Caco-2 (cell line): ENCODE data around the gene RPL23. TPM values are rescaled to one million over a fixed set of nuclear protein-coding genes. Genes with fewer than 3 reads are reported as not detected.

ENCODE experiments used
- BruUV-seq: library from RNA; stranded (reverse); fragments of 400-500 nt; replicated peaks from 2 replicates; lab custom pipeline; 2021; lab: Mats Ljungman, UMichigan
- CTCF ChIA-PET: fragments of 300-600 bp; sonication (Branson Sonifier 250); formaldehyde crosslinking; loops from one replicate; lab custom pipeline; 2022; ENCODE audit warnings: antibody characterized with exemption; lab: Charles Lee
- POLR2A ChIA-PET: fragments of 300-600 bp; sonication (Branson Sonifier 250); formaldehyde crosslinking; loops from one replicate; lab custom pipeline; 2022; ENCODE audit warnings: antibody characterized with exemption; lab: Charles Lee
- DNase-seq, 2 experiments: peaks; one replicate each; pipeline versions ENCODE4 v3.0.0 to v3.0.0-alpha.2; 2020 to 2022
- H3K27me3 ChIP-seq: replicated peaks from 2 replicates; pipeline ENCODE4 v1.6.0; 2011; ENCODE audit warnings: low read length; ENCODE audit not compliant: control insufficient read depth, insufficient read depth
- H3K36me3 ChIP-seq: 2 replicates; pipeline ENCODE4 v1.5.1; 2011; ENCODE audit warnings: low read length; ENCODE audit not compliant: control insufficient read depth, insufficient read depth
- H3K4me1 ChIP-seq: fragments of 250-450 bp; sonication (Bioruptor Pico); 2 replicates; pipeline ENCODE4 v1.5.1; 2020; ENCODE audit warnings: mild to moderate bottlenecking
- H3K4me3 ChIP-seq: 2 replicates; pipeline ENCODE4 v1.5.1; 2011; ENCODE audit warnings: low read depth, mild to moderate bottlenecking, control low read depth, low read length
- H3K9me3 ChIP-seq: fragments of 250-450 bp; sonication (Bioruptor Pico); 2 replicates; pipeline ENCODE4 v1.5.1; 2020; ENCODE audit warnings: mild to moderate bottlenecking, moderate library complexity
- H3K27ac Mint-ChIP-seq: one replicate; pipeline ENCODE4 v1.8.0; 2022; ENCODE audit warnings: mixed read lengths; ENCODE audit not compliant: unreplicated experiment
- H3K27me3 Mint-ChIP-seq: one replicate; pipeline ENCODE4 v1.8.0; 2022; ENCODE audit warnings: mixed read lengths; ENCODE audit not compliant: insufficient read depth, unreplicated experiment
- H3K36me3 Mint-ChIP-seq: one replicate; pipeline ENCODE4 v1.8.0; 2022; ENCODE audit warnings: mild to moderate bottlenecking, mixed read lengths; ENCODE audit not compliant: insufficient read depth, unreplicated experiment
- H3K4me1 Mint-ChIP-seq: one replicate; pipeline ENCODE4 v1.8.0; 2022; ENCODE audit warnings: low read depth, mixed read lengths; ENCODE audit not compliant: unreplicated experiment
- H3K4me3 Mint-ChIP-seq: one replicate; pipeline ENCODE4 v1.8.0; 2022; ENCODE audit warnings: mild to moderate bottlenecking, moderate library complexity, mixed read lengths; ENCODE audit not compliant: unreplicated experiment
- H3K9me3 Mint-ChIP-seq: one replicate; pipeline ENCODE4 v1.8.0; 2022; ENCODE audit warnings: mixed read lengths; ENCODE audit not compliant: unreplicated experiment
- intact Hi-C: fragments of 100-400 bp; cut with micrococcal nuclease; formaldehyde crosslinking; loops from one replicate; pipeline ENCODE4 v1.10.0; 2022; ENCODE audit not compliant: unreplicated experiment
- total RNA-seq: library from RNA; stranded (reverse); gene quantifications from 2 replicates; pipeline ENCODE4 v1.2.3, GENCODE V29; 2022
- TF ChIP-seq, protein P1 (sequence below), 2 experiments: fragments of 200-600 bp in 1 of 2; IDR thresholded peaks; 1 replicate in 1 of 2; 2 replicates in 1 of 2; pipeline versions ENCODE4 v1.5.1 to v1.8.0; 2011 to 2022; ENCODE audit warnings: antibody characterized with exemption in 1 of 2, control low read depth in 1 of 2, inconsistent platforms in 1 of 2, low read depth in 1 of 2, low read length in 1 of 2, mild to moderate bottlenecking in 1 of 2, moderate library complexity in 1 of 2; ENCODE audit not compliant: insufficient read depth in 1 of 2, severe bottlenecking in 1 of 2, unreplicated experiment in 1 of 2

RPL23 gene
- total RNA-seq, 1 experiment from 2014 or later, result 2,216 TPM

DNA sequence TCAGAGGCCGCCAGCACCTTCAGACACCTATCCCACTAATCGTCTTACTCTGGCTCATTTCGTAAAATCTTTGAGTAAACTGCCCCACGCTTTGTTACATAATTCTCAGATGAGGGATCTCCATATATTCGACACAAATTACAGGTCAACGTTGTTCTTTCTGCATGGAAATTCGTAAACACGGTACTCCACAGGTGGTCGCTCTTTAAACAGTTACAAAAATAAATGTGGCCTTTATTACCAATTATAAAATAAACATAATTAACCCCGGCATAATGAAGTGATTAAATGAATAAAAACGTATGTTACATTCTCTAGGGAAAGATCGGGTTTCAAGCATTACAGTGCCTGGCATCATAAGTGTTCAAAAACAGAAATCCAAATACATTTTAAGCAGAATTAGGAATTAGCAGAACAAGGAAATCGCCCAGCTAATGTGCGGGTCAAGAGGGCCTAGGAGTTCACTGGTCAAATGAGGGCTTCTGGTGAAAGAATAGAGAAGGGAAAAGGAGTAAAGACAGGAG lies 53.2 kb downstream of the RPL23 start:
- ChIA-PET CTCF (interaction anchor here (0.6 to 1.1 kb wide), 4 partner anchors 38 to 242 kb away, joined by 3 to 5 read pairs (median 4); no protein-coding TSS in a partner anchor), POLR2A (interaction anchor here (0.7 to 1.5 kb wide), 3 partner anchors 25 to 86 kb away, joined by 3 read pairs; partner anchors contain the start of gene CWC25)

DNA sequence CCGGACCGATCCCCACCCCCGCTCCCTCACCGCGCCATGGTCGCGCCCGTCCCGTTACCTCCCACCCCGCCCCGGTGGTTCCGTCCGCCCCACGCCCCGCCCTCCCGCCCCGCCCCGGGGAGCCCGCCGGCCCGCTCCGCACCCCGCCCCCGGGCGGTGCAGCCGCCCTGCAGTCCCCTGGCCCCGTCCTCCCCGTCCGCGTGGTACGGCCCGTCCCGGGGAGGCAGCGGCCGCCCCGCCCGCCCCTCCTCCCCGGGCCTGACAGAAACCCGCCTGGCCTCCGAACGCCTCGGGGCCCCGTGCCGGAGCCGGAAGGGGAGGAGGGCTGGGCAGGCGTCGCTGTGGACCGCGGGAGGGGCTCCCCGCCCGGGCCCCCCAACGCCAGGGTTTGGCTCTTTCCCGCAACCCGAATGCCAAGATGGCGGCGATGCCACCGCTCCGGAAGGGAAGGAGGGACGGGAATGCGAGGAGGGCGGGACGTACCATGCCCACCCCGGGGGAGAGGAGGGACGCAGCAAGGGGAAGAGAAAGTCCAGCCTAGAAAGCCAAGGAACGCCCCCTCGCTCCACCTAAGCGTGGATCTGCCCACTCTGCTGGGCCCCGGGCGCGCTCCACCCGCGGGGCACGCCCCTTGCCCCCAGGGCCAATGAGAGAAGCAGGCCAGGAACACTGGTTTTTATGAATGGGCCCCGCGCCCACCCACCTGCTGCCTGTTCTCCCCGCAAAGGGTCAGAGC lies 53.9 kb downstream of the RPL23 start, which contains the start of gene PIP4K2B:
TSS of gene PIP4K2B (minus strand) at position 56 of the 736 bp plus-strand sequence. CDS start 132 bp downstream, outside the sequence.
- ChIA-PET CTCF (interaction anchor here (0.6 to 1.1 kb wide), 5 partner anchors 38 to 255 kb away, joined by 3 to 5 read pairs (median 4); no protein-coding TSS in a partner anchor), POLR2A (interaction anchor here (0.7 to 1.5 kb wide), 3 partner anchors 26 to 87 kb away, joined by 3 read pairs; partner anchors contain the start of gene CWC25)
- Histone ChIP-seq H3K4me3 (peak within 1 kb of the TSS; percentile 97), H3K36me3 (0 out of 2 replicates have a peak, but pooled peaks cover 2% of the 10 kb centered on the region), H3K9me3 (no peaks in the 10 kb centered on the region), H3K4me1 (peaks cover 10% of the 10 kb centered on the region), H3K27me3 (no peaks in the 10 kb centered on the region)
- TF ChIP-seq, protein P1, sequence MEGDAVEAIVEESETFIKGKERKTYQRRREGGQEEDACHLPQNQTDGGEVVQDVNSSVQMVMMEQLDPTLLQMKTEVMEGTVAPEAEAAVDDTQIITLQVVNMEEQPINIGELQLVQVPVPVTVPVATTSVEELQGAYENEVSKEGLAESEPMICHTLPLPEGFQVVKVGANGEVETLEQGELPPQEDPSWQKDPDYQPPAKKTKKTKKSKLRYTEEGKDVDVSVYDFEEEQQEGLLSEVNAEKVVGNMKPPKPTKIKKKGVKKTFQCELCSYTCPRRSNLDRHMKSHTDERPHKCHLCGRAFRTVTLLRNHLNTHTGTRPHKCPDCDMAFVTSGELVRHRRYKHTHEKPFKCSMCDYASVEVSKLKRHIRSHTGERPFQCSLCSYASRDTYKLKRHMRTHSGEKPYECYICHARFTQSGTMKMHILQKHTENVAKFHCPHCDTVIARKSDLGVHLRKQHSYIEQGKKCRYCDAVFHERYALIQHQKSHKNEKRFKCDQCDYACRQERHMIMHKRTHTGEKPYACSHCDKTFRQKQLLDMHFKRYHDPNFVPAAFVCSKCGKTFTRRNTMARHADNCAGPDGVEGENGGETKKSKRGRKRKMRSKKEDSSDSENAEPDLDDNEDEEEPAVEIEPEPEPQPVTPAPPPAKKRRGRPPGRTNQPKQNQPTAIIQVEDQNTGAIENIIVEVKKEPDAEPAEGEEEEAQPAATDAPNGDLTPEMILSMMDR (IDR thresholded peaks at IDR 0.05; ENCODE audit: insufficient read depth in 1 of 2, low read depth in 1 of 2, low read length in 1 of 2, severe bottlenecking in 1 of 2, unreplicated experiment in 1 of 2), result no peak
- Mint-ChIP-seq H3K4me1 (peaks cover 28% of the 10 kb centered on the region), H3K36me3 (peaks cover 67% of the 10 kb centered on the region), H3K27ac (peak within 1 kb of the TSS; percentile 91), H3K27me3 (no peaks in the 10 kb centered on the region), H3K4me3 (peak within 1 kb of the TSS; percentile 93), H3K9me3 (no peaks in the 10 kb centered on the region)
- intact Hi-C loops, result loop anchor here (1.0 to 5.0 kb wide), 3 partner anchors 26 to 68 kb away; partner anchors contain the start of genes CWC25 and PSMB3
- no TSS peak for BruUV-seq
- peak; percentile 98 to 99 for DNase-seq

More for the DNA sequence above, 53.2 kb downstream of the RPL23 start:
- peaks cover 70% of the 10 kb centered on the region for H3K36me3 Mint-ChIP-seq
- peak overlapping the region; percentile 68 for H3K27ac Mint-ChIP-seq
- H3K27me3 Mint-ChIP-seq, result no peaks in the 10 kb centered on the region
- Histone ChIP-seq H3K27me3 (no peaks in the 10 kb centered on the region), H3K4me3 (peak overlapping the region; percentile 97), H3K4me1 (peaks cover 10% of the 10 kb centered on the region), H3K36me3 (0 out of 2 replicates have a peak, but pooled peaks cover 2% of the 10 kb centered on the region), H3K9me3 (no peaks in the 10 kb centered on the region)
- no peak for DNase-seq
- H3K9me3 Mint-ChIP-seq, result no peaks in the 10 kb centered on the region
- intact Hi-C loops, result loop anchor here (1.0 to 5.0 kb wide), 2 partner anchors 25 to 67 kb away; partner anchors contain the start of gene CWC25
- peaks cover 28% of the 10 kb centered on the region for H3K4me1 Mint-ChIP-seq
- TSS peak; percentile 97 for BruUV-seq
- peak overlapping the region; percentile 93 for H3K4me3 Mint-ChIP-seq
- TF ChIP-seq, protein P1 (IDR thresholded peaks at IDR 0.05; ENCODE audit: insufficient read depth in 1 of 2, low read depth in 1 of 2, low read length in 1 of 2, severe bottlenecking in 1 of 2, unreplicated experiment in 1 of 2), result no peak
